SK-N-MC (cell line): ENCODE measurements around the gene CTNNA3.

Source experiments
- DNase-seq: peaks from one replicate; pipeline ENCODE4 v3.0.0-alpha.2; 2011; ENCODE audit warnings: low read depth, low spot score
- H3K27ac ChIP-seq: fragments of 200-600 bp; sonication (generic); 2 replicates; pipeline ENCODE4 v1.5.1; 2016; ENCODE audit warnings: mixed run types
- H3K36me3 ChIP-seq: fragments of 200-600 bp; sonication (generic); 2 replicates; pipeline ENCODE4 v1.6.1; 2017; ENCODE audit warnings: antibody characterized with exemption, low read length, mixed read lengths; ENCODE audit not compliant: insufficient read depth
- H3K4me3 ChIP-seq: fragments of 200-600 bp; sonication (generic); 2 replicates; pipeline ENCODE4 v1.5.1; 2016
- H3K9ac ChIP-seq: fragments of 200-600 bp; sonication (generic); 2 replicates; pipeline ENCODE4 v1.8.0; 2017; ENCODE audit warnings: mixed run types, mixed read lengths; ENCODE audit not compliant: insufficient read length
- H3K9me3 ChIP-seq: fragments of 200-600 bp; sonication (generic); 2 replicates; pipeline ENCODE4 v1.6.1; 2017; ENCODE audit warnings: low read depth, mild to moderate bottlenecking, antibody characterized with exemption, low read length, moderate library complexity, mixed read lengths
- EZH2 ChIP-seq: fragments of 200-600 bp; sonication (generic); IDR thresholded peaks from one replicate; pipeline ENCODE4 v1.6.1; 2017; ENCODE audit warnings: antibody characterized with exemption
- FOXP2 ChIP-seq: optimal IDR thresholded peaks from 2 replicates; pipeline ENCODE3; 2011; ENCODE audit warnings: mild to moderate bottlenecking, moderate library complexity; ENCODE audit not compliant: insufficient read depth; ENCODE audit errors: extremely low read length, control extremely low read depth
- POLR2AphosphoS5 ChIP-seq: IDR thresholded peaks from 2 replicates; pipeline ENCODE4 v1.6.1; 2012; ENCODE audit warnings: mild to moderate bottlenecking, low read depth, low read length, borderline replicate concordance

The CTNNA3 gene

DNA sequence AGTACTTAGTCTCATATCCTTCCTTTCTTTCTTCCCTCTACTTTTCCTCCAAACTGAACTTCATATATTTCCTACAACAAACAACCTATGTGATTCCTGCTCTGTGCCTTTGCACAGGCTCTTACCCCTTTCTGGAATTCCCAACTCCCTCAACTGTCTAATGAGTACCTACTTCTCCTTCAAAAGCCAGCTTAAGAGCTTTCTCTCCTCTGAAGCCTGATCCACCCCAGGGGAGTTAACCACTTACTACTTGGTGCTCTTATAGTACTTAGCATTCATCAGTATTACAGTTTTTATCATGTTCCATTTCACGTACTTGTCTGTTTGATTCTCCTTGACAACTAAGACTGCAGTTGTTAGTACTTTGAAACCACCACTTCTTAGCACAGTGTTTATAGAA lies 524.0 kb downstream of the CTNNA3 start:
- no peak for DNase-seq
- H3K9me3 ChIP-seq = no peaks in the 10 kb centered on the region
- no peak for TF ChIP-seq FOXP2
- no peak for TF ChIP-seq EZH2
- no peak for TF ChIP-seq POLR2AphosphoS5
- H3K4me3 ChIP-seq = no peak overlapping the region
- H3K9ac ChIP-seq = no peak overlapping the region
- H3K36me3 ChIP-seq = no peaks in the 10 kb centered on the region
- H3K27ac ChIP-seq = no peak overlapping the region

- H3K36me3 ChIP-seq = no peaks in the 10 kb centered on the region
- no peaks in the 10 kb centered on the region for H3K9me3 ChIP-seq
- H3K27ac ChIP-seq = no peak overlapping the region
- DNase-seq = no peak
- TF ChIP-seq POLR2AphosphoS5 = no peak
- TF ChIP-seq FOXP2 = no peak
- no peak for TF ChIP-seq EZH2
- no peak overlapping the region for H3K4me3 ChIP-seq
- H3K9ac ChIP-seq = no peak overlapping the region
These were observed 539.8 kb downstream of the CTNNA3 start for GRCh38 chr10:67156239-67156638.

DNA sequence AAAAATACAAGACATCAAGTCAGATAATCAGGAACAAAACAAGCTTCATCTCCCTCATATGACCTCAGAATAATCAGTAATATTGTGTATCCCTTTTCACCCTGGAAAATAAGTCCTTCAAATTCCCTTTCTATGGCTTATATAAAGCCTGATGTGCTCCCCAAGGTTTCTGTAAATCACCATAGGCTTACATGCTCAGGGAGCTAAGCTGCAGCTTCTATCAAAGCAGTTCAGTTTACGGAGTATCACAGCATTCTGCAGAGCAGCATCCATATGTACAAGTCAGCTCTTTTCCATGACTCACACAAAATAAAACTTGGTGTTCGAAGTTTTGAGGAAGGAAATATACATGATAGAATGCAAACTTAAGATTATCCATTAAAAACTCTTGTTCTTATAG lies 544.5 kb downstream of the CTNNA3 start:
- no peaks in the 10 kb centered on the region for H3K9me3 ChIP-seq
- no peaks in the 10 kb centered on the region for H3K36me3 ChIP-seq
- no peak overlapping the region for H3K27ac ChIP-seq
- no peak overlapping the region for H3K4me3 ChIP-seq
- TF ChIP-seq EZH2 (no peak), POLR2AphosphoS5 (no peak), FOXP2 (no peak)
- no peak overlapping the region for H3K9ac ChIP-seq
- no peak for DNase-seq

- Histone ChIP-seq H3K27ac (no peak overlapping the region), H3K36me3 (no peaks in the 10 kb centered on the region), H3K9ac (no peak overlapping the region), H3K4me3 (no peak overlapping the region), H3K9me3 (no peaks in the 10 kb centered on the region)
- no peak for DNase-seq
- no peak for TF ChIP-seq FOXP2
- no peak for TF ChIP-seq EZH2
- no peak for TF ChIP-seq POLR2AphosphoS5
These were observed 551.5 kb downstream of the CTNNA3 start for GRCh38 chr10:67144530-67144929.

GRCh38 chr10:67141300-67141699 lies 554.7 kb downstream of the CTNNA3 start:
- TF ChIP-seq POLR2AphosphoS5 (no peak), EZH2 (no peak), FOXP2 (no peak)
- Histone ChIP-seq H3K27ac (no peak overlapping the region), H3K9me3 (no peaks in the 10 kb centered on the region), H3K4me3 (no peak overlapping the region), H3K9ac (no peak overlapping the region), H3K36me3 (no peaks in the 10 kb centered on the region)
- no peak for DNase-seq

DNA sequence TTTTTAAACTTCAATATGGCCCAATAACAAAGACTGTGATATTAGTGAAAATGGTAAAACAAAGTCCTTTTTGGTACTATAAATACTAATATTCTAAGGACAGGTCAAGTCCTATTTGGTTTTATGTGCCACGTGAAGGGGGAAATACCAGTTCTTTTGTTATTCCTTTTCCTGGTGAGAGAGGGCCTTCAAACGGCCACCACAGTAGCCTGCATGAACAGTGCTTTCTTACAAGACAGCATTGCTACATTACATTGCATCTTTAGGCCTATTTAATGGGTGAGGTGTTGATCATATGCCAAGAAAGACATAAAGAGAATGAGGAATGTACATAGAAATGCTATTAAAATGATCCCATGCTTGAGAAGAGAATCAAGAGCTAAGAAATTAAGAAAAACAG lies 555.4 kb downstream of the CTNNA3 start:
- no peak overlapping the region for H3K27ac ChIP-seq
- no peak overlapping the region for H3K4me3 ChIP-seq
- TF ChIP-seq POLR2AphosphoS5 (no peak), EZH2 (no peak), FOXP2 (no peak)
- no peak for DNase-seq
- no peaks in the 10 kb centered on the region for H3K9me3 ChIP-seq
- no peak overlapping the region for H3K9ac ChIP-seq
- no peaks in the 10 kb centered on the region for H3K36me3 ChIP-seq

- no peaks in the 10 kb centered on the region for H3K36me3 ChIP-seq
- no peak overlapping the region for H3K4me3 ChIP-seq
- H3K27ac ChIP-seq = no peak overlapping the region
- no peak for TF ChIP-seq EZH2
- TF ChIP-seq FOXP2 = no peak
- TF ChIP-seq POLR2AphosphoS5 = no peak
- no peak for DNase-seq
- H3K9ac ChIP-seq = no peak overlapping the region
- no peaks in the 10 kb centered on the region for H3K9me3 ChIP-seq
These were observed 568.6 kb downstream of the CTNNA3 start for GRCh38 chr10:67127441-67127840.

DNA sequence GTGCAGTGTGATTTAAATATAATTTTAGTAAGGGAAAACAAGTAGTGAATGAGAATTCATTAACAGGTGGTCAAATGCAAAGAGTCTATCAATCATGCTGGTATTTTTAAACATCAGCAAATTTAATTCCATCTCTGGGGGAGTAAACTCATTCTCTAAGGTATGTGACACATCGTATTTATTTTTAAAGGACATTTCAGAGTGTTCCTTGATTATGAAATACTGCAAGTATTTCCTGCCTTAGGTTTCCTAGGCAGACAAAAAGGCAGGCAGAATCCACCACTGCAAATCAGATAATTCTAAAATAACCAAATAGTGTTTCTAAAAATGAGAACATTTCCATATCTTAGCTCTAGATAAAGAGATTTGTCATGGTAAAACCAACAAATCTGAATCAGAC lies 576.3 kb downstream of the CTNNA3 start:
- Histone ChIP-seq H3K27ac (no peak overlapping the region), H3K36me3 (no peaks in the 10 kb centered on the region), H3K9me3 (no peaks in the 10 kb centered on the region), H3K4me3 (no peak overlapping the region), H3K9ac (no peak overlapping the region)
- TF ChIP-seq POLR2AphosphoS5 (no peak), EZH2 (no peak), FOXP2 (no peak)
- DNase-seq = no peak

GRCh38 chr10:67115972-67116371 lies 580.0 kb downstream of the CTNNA3 start:
- Histone ChIP-seq H3K27ac (peak overlapping the region; percentile 31; the same call in 1 of the 2 replicates), H3K4me3 (no peak overlapping the region), H3K9ac (no peak overlapping the region), H3K9me3 (no peaks in the 10 kb centered on the region), H3K36me3 (no peaks in the 10 kb centered on the region)
- TF ChIP-seq EZH2 (no peak), FOXP2 (no peak), POLR2AphosphoS5 (no peak)
- DNase-seq = no peak
